22Rv1 (cell line): ENCODE measurements around the gene RIN2.

ENCODE experiments used
- H3K27ac ChIP-seq: fragments of 450-650 bp; 2 replicates; pipeline ENCODE4 v1.5.1; 2017
- CTCF ChIP-seq: fragments of 450-650 bp; IDR thresholded peaks from 2 replicates; pipeline ENCODE4 v1.5.1; 2017; ENCODE audit warnings: mild to moderate bottlenecking
- ZFX ChIP-seq: fragments of 450-650 bp; IDR thresholded peaks from 2 replicates; pipeline ENCODE4 v1.6.1; 2017; ENCODE audit warnings: antibody characterized with exemption, borderline replicate concordance

RIN2 gene

GRCh38 chr20:19774135-19774933 lies 16.3 kb downstream of the RIN2 start:
- TF ChIP-seq ZFX (no peak), CTCF (no peak)
- no peak overlapping the region for H3K27ac ChIP-seq

- no peak for TF ChIP-seq ZFX
- no peak for TF ChIP-seq CTCF
- H3K27ac ChIP-seq: no peak overlapping the region
These were observed 17.5 kb downstream of the RIN2 start for GRCh38 chr20:19775353-19776253.

GRCh38 chr20:19777315-19777714 lies 19.3 kb downstream of the RIN2 start:
- no peak for TF ChIP-seq CTCF
- no peak for TF ChIP-seq ZFX
- H3K27ac ChIP-seq: no peak overlapping the region

GRCh38 chr20:19777981-19778380 lies 19.9 kb downstream of the RIN2 start:
- no peak overlapping the region for H3K27ac ChIP-seq
- TF ChIP-seq ZFX: no peak
- TF ChIP-seq CTCF: no peak

GRCh38 chr20:19778404-19778803 lies 20.3 kb downstream of the RIN2 start:
- H3K27ac ChIP-seq: no peak overlapping the region
- TF ChIP-seq CTCF (no peak), ZFX (no peak)

- H3K27ac ChIP-seq: no peak overlapping the region
- TF ChIP-seq ZFX: no peak
- no peak for TF ChIP-seq CTCF
These were observed 21.6 kb downstream of the RIN2 start for GRCh38 chr20:19779634-19780033.

GRCh38 chr20:19780261-19780660 lies 22.2 kb downstream of the RIN2 start:
- no peak overlapping the region for H3K27ac ChIP-seq
- TF ChIP-seq ZFX (no peak), CTCF (no peak)
